H4 (cell line): ENCODE results near the gene TMTC2. TPM values are rescaled to one million over a fixed set of nuclear protein-coding genes. Genes with fewer than 3 reads are reported as not detected.

ENCODE experiments used
- DNase-seq: peaks from one replicate; pipeline ENCODE4 v3.0.0-alpha.2; 2015; ENCODE audit warnings: low spot score
- total RNA-seq: library from RNA; depleted of rRNA; stranded (reverse); fragments of >200 nt; shearing (Covaris generic); gene quantifications from 2 replicates; pipeline ENCODE4 v1.2.3, GENCODE V29; 2014

Gene TMTC2
- total RNA-seq, 1 experiment from 2014 or later: 2.6 TPM

- DNase-seq: no peak
Measured at GRCh38 chr12:82682326-82682725, 4.4 kb upstream of the TMTC2 start.

GRCh38 chr12:82682851-82683261, 3.9 kb upstream of the TMTC2 start:
- DNase-seq: no peak

- peak; percentile 95 for DNase-seq
Measured at GRCh38 chr12:82685790-82686167, 927 bp upstream of the TMTC2 start.

DNA sequence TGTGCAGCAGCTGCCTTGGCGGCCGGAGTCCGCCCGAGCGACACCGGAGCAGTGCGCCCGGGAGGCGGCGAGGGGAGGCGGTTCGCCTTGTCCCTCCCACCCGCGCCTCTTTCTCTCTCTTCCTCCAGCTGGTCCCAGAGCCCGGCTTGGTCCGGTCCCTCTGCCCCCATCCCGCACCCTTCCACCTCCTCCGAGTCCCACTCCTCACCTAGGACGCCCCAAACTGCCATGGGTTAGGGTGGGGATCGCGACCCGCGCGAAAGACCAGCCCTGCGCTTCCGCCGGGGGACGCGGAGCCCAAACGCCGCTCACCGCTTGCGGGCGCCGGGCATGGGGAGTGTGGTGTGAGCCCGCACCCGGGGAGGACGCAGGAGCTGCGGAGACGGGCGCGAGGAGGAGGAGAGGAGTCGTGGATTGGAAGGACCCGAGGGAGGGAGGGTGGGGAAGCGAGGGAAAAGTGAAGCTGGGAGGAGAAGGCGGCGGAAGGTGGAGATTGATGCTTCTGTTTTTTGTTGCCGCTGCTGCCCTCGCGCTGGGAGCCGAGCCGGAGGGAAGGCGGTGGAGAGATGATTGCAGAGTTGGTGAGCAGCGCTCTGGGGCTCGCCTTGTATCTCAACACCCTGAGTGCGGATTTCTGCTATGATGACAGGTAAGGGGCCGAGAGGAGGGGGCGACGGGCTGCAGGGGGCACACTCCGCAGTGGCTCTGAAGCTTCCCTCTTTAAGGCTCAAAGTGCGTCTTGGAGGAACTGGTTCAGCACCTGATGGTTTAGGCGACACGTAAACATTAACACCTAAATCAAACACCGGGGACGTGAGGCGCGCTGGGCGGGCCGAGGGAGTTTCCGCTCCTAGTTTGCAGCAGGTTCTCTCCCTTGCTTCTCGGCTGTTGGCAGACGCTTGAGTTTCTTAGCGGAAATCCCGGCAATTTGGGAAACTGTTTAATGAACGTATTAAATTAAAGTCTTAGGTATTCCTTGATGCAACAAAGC, 610 bp downstream of the TMTC2 start:
- peak; percentile 12 for DNase-seq

- no peak for DNase-seq
Measured at GRCh38 chr12:82688035-82688501, 1.4 kb downstream of the TMTC2 start.

DNA sequence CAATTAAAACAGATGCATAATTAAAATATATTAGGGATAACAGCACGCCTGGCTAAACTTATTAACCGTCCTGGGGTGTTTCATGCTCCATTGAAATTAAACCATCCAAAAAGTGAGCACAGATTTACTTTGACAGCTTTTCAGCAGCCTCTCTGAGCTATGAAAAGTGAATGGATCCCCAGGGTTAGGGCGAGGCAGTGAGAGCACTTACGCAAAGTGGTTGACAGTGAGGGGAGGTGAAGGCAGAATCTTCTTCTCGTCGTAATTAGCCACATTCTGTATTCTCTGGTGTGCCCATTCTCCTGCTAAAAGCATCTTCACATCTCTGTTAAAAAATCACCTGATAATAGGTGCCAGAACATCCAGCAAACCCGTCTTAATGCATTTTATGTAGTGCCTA, 1.9 kb downstream of the TMTC2 start:
- DNase-seq: no peak

- no peak for DNase-seq
Measured at GRCh38 chr12:82690006-82690405, 3.3 kb downstream of the TMTC2 start.

GRCh38 chr12:82691513-82691912, 4.8 kb downstream of the TMTC2 start:
- DNase-seq: no peak

DNA sequence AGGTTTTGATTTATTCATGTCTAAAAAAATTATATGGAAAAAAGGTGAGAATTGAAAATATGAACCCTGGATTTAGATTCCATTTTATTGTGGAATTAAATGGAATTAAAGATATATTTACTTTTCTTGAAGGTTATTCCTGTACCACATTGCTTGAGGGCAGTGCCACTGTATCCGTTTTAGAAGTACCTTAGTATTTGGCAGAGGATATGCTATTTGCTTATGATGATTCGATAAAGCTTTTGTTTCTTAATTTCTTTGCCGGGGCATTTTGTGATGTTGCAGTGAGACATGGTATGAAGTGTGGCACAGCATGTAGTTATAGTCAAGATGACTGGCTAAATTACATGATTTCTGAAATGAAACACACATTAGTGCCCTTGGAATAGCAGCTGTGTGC, 7.6 kb downstream of the TMTC2 start:
- DNase-seq: no peak

GRCh38 chr12:82694970-82695369, 8.3 kb downstream of the TMTC2 start:
- no peak for DNase-seq

GRCh38 chr12:82695531-82695930, 8.8 kb downstream of the TMTC2 start:
- DNase-seq: no peak

DNA sequence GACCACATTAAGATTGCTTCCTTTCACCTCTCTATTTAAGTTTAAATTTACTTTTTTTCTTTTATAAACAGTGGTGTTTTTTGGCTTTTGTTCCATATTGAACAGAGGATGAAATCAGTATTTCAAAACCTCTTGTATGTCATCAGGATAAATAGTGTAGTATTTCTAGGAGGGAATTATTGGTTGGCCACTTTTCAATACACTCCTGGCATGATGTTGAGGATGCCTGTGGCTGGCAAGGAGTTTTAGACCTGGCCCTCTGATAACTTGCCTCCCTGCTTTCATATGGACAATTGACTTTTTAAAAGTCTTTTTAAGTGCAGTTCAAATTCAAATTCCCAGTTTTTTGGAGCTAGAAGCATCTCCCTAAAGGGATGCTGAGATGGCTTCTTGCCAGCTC, 9.8 kb downstream of the TMTC2 start:
- no peak for DNase-seq

GRCh38 chr12:82698708-82699564, 12.2 kb downstream of the TMTC2 start:
- no peak for DNase-seq

DNA sequence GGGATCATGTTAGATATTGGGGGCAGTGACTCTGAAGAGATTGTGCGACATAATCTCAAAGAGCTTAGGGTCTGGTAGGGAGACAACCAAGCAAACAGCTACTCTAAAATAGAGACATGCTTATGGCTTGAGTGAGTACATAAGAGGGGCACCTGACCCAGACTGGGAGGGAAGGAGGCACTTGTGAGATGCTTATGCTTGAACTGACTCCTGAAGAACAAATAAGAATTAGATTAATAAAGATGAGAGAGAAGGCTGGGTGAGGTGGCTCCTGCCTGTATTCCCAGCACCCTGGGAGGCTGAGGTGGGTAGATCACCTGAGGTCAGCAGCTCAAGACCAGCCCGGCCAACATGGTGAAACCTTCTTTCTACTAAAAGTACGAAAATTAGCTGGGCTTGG, 19.1 kb downstream of the TMTC2 start:
- no peak for DNase-seq

- no peak for DNase-seq
Measured at GRCh38 chr12:82708061-82708879, 21.6 kb downstream of the TMTC2 start.

- no peak for DNase-seq
Measured at GRCh38 chr12:82709794-82710355, 23.2 kb downstream of the TMTC2 start.

DNA sequence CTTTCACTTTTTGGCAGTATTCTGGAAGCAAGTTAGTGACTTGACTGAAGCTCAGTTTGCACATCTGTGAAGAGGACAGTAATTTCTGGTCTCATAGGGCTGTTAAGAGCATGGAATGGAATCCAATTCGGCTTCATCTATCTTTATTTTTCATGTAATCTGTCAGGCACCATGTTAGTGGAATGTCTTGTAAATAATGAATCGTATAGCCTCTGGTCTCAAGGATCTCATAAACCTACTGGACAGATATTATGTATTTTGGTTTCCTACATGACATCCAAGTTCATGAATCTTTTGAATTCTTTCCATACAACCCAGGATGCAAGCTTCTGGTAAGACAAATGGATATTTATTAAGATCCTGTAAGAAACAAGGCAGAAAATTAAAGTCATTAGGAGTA, 24.0 kb downstream of the TMTC2 start:
- DNase-seq: no peak

GRCh38 chr12:82714427-82714826, 27.7 kb downstream of the TMTC2 start:
- no peak for DNase-seq

GRCh38 chr12:82721726-82722125, 35.0 kb downstream of the TMTC2 start:
- no peak for DNase-seq

- DNase-seq: no peak
Measured at GRCh38 chr12:82723093-82723492, 36.4 kb downstream of the TMTC2 start.

DNA sequence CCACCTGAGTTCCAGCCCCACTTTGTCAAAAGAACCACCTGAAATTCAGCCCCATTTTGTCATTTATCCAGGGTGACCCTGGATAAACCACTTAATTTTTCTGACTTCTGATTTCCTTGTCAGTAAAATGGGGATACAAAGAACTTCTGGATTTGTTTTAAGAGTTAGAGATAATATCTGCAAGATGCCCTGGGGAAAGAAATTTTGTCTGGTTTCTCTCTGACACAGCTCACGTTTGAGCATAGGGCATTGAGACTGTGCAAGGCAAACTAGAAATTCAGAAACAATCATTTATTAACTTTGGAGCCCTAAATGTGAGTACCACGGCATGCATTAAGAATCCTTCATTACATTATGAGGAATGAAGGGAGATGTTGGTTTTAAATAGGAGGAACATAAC, 37.2 kb downstream of the TMTC2 start:
- DNase-seq: no peak
